IMR-90 (cell line): Measurements from ENCODE around the gene FNTB. TPM values are rescaled to one million over a fixed set of nuclear protein-coding genes. Genes with fewer than 3 reads are reported as not detected.

Experiments used
- ATAC-seq: fragments of 200-7000 bp; cut with Tn5 transposase; 2 replicates; pipeline ENCODE4 v1.9.1; 2020; ENCODE audit warnings: low read depth, mild to moderate bottlenecking, moderate library complexity
- BruUV-seq: library from RNA; stranded (reverse); fragments of 400-500 nt; replicated peaks from 2 replicates; lab custom pipeline; 2021; lab: Mats Ljungman, UMichigan
- CTCF ChIA-PET: fragments of 300-600 bp; formaldehyde crosslinking; extraction: SDS; loops from one replicate; lab custom pipeline; 2021; ENCODE audit warnings: antibody characterized with exemption; lab: Yijun Ruan, JAX
- POLR2A ChIA-PET: fragments of 300-600 bp; sonication (Branson Sonifier 250); formaldehyde crosslinking; loops from one replicate; lab custom pipeline; 2022; ENCODE audit warnings: antibody characterized with exemption; ENCODE audit not compliant: unreplicated experiment; lab: Charles Lee
- DNase-seq: peaks from one replicate; pipeline ENCODE4 v3.0.0; 2013
- H2AFZ ChIP-seq: replicated peaks from 2 replicates; pipeline ENCODE3; 2013; ENCODE audit warnings: low read length, mild to moderate bottlenecking; ENCODE audit not compliant: poor library complexity
- H2AK5ac ChIP-seq: 2 replicates; pipeline ENCODE4 v1.6.1; 2013; ENCODE audit warnings: low read depth, low read length, inconsistent platforms
- H2AK9ac ChIP-seq: replicated peaks from 2 replicates; pipeline ENCODE3; 2013; ENCODE audit warnings: mild to moderate bottlenecking, low read depth, low read length, moderate library complexity; ENCODE audit not compliant: poor library complexity
- H2BK120ac ChIP-seq: 2 replicates; pipeline ENCODE4 v1.6.1; 2013; ENCODE audit warnings: low read depth, low read length, inconsistent platforms
- H2BK15ac ChIP-seq: 3 replicates; pipeline ENCODE4 v1.6.1; 2013; ENCODE audit warnings: low read depth, low read length, inconsistent platforms
- H2BK20ac ChIP-seq: 2 replicates; pipeline ENCODE4 v1.6.1; 2013; ENCODE audit warnings: low read depth, mild to moderate bottlenecking, inconsistent platforms, low read length, moderate library complexity
- H2BK5ac ChIP-seq: 2 replicates; pipeline ENCODE4 v1.6.1; 2013; ENCODE audit warnings: mild to moderate bottlenecking, low read depth, low read length, inconsistent platforms; ENCODE audit not compliant: poor library complexity, severe bottlenecking
- H3K14ac ChIP-seq: replicated peaks from 2 replicates; pipeline ENCODE4 v1.6.1; 2013; ENCODE audit warnings: low read depth, low read length, inconsistent platforms
- H3K18ac ChIP-seq: 2 replicates; pipeline ENCODE4 v1.6.1; 2013; ENCODE audit warnings: low read depth, low read length, control low read depth
- H3K23ac ChIP-seq: 2 replicates; pipeline ENCODE4 v1.6.1; 2013; ENCODE audit warnings: low read depth, low read length, inconsistent platforms
- H3K27ac ChIP-seq: 2 replicates; pipeline ENCODE4 v1.5.1; 2013; ENCODE audit warnings: mild to moderate bottlenecking, control low read depth, low read length; ENCODE audit not compliant: insufficient read depth
- H3K27me3 ChIP-seq: 2 replicates; pipeline ENCODE4 v1.6.1; 2013; ENCODE audit warnings: low read length; ENCODE audit not compliant: control insufficient read depth, insufficient read depth
- H3K36me3 ChIP-seq: 2 replicates; pipeline ENCODE4 v1.6.1; 2013; ENCODE audit warnings: low read length, mixed read lengths; ENCODE audit not compliant: control insufficient read depth, insufficient read depth
- H3K4ac ChIP-seq: 2 replicates; pipeline ENCODE4 v1.6.1; 2013; ENCODE audit warnings: low read depth, low read length, inconsistent platforms
- H3K4me1 ChIP-seq: 2 replicates; pipeline ENCODE4 v1.6.1; 2013; ENCODE audit warnings: low read length, mixed read lengths; ENCODE audit not compliant: control insufficient read depth, insufficient read depth
- H3K4me2 ChIP-seq: 2 replicates; pipeline ENCODE4 v1.6.1; 2013; ENCODE audit warnings: low read depth, mild to moderate bottlenecking, control low read depth, low read length, moderate library complexity
- H3K4me3 ChIP-seq: 2 replicates; pipeline ENCODE4 v1.5.1; 2013; ENCODE audit warnings: low read depth, mild to moderate bottlenecking, control low read depth, low read length, moderate library complexity; ENCODE audit not compliant: insufficient read depth
- H3K56ac ChIP-seq: 2 replicates; pipeline ENCODE4 v1.6.1; 2013; ENCODE audit warnings: low read length, inconsistent platforms; ENCODE audit not compliant: insufficient read depth; ENCODE audit errors: extremely low read depth
- H3K79me1 ChIP-seq, 2 experiments: 2 replicates each; pipeline ENCODE4 v1.6.1; 2013; ENCODE audit warnings: low read length in 2 of 2, inconsistent platforms in 1 of 2, low read depth in 1 of 2
- H3K9ac ChIP-seq: 2 replicates; pipeline ENCODE4 v1.6.1; 2013; ENCODE audit warnings: low read depth, low read length, control low read depth
- H3K9me1 ChIP-seq: 2 replicates; pipeline ENCODE4 v1.6.1; 2013; ENCODE audit warnings: low read length, inconsistent platforms; ENCODE audit not compliant: insufficient read depth
- H3K9me3 ChIP-seq: 2 replicates; pipeline ENCODE4 v1.6.1; 2013; ENCODE audit warnings: low read length; ENCODE audit not compliant: control insufficient read depth, insufficient read depth
- H4K20me1 ChIP-seq: 2 replicates; pipeline ENCODE4 v1.6.1; 2013; ENCODE audit warnings: low read length, inconsistent platforms; ENCODE audit not compliant: insufficient read depth
- H4K5ac ChIP-seq: 2 replicates; pipeline ENCODE4 v1.6.1; 2013; ENCODE audit warnings: mild to moderate bottlenecking, low read depth, low read length, control low read depth
- H4K8ac ChIP-seq, 2 experiments: 2 replicates each; pipeline ENCODE4 v1.6.1; 2013; ENCODE audit warnings: low read depth in 2 of 2, low read length in 2 of 2, control low read depth in 1 of 2, inconsistent platforms in 1 of 2
- H4K91ac ChIP-seq: 2 replicates; pipeline ENCODE4 v1.6.1; 2013; ENCODE audit warnings: low read depth, low read length, inconsistent platforms; ENCODE audit not compliant: insufficient read depth
- BHLHE40 ChIP-seq: fragments of 150-350 bp; IDR thresholded peaks from 2 replicates; pipeline ENCODE4 v1.6.1; 2016; ENCODE audit warnings: mild to moderate bottlenecking, low read depth, low read length
- CEBPB ChIP-seq: IDR thresholded peaks from 2 replicates; pipeline ENCODE4 v1.6.1; 2012; ENCODE audit warnings: low read depth, low read length, improper control_type of control experiment
- CHD1 ChIP-seq: IDR thresholded peaks from 2 replicates; pipeline ENCODE4 v1.6.1; 2012; ENCODE audit warnings: low read depth, low read length, improper control_type of control experiment
- FOS ChIP-seq: fragments of 150-350 bp; IDR thresholded peaks from 2 replicates; pipeline ENCODE4 v1.6.1; 2016; ENCODE audit warnings: low read depth, low read length
- MAFK ChIP-seq: IDR thresholded peaks from 2 replicates; pipeline ENCODE4 v1.6.1; 2012; ENCODE audit warnings: low read depth, low read length, improper control_type of control experiment
- MAZ ChIP-seq: IDR thresholded peaks from 2 replicates; pipeline ENCODE4 v1.6.1; 2012; ENCODE audit warnings: low read depth, mild to moderate bottlenecking, low read length, improper control_type of control experiment, moderate library complexity, borderline replicate concordance
- MXI1 ChIP-seq: IDR thresholded peaks from 2 replicates; pipeline ENCODE4 v1.6.1; 2012; ENCODE audit warnings: low read depth, mild to moderate bottlenecking, low read length, moderate library complexity, borderline replicate concordance
- POLR2A ChIP-seq: IDR thresholded peaks from 2 replicates; pipeline ENCODE4 v1.6.1; 2012; ENCODE audit warnings: mild to moderate bottlenecking, low read depth, low read length
- RAD21 ChIP-seq: IDR thresholded peaks from 2 replicates; pipeline ENCODE4 v1.6.1; 2012; ENCODE audit warnings: low read length, improper control_type of control experiment
- RFX5 ChIP-seq: IDR thresholded peaks from 2 replicates; pipeline ENCODE4 v1.8.0; 2012; ENCODE audit warnings: low read depth, mild to moderate bottlenecking, low read length, moderate library complexity
- SMC3 ChIP-seq: fragments of 150-350 bp; IDR thresholded peaks from 2 replicates; pipeline ENCODE4 v1.6.1; 2016; ENCODE audit warnings: low read depth, mild to moderate bottlenecking, antibody characterized with exemption, low read length, moderate library complexity
- USF2 ChIP-seq: fragments of 150-350 bp; IDR thresholded peaks from 2 replicates; pipeline ENCODE4 v1.6.1; 2017; ENCODE audit warnings: mild to moderate bottlenecking, antibody characterized with exemption, low read length, low read depth
- WGBS, 2 experiments: methylation state at CpG; one replicate each; pipeline versions ENCODE4 v1.1.5 to v1.1.7; 2013; ENCODE audit warnings: missing lambda C conversion rate in 2 of 2; ENCODE audit not compliant: insufficient read length in 1 of 2; ENCODE audit errors: extremely low coverage in 2 of 2; 5-methylcytosine and 5-hydroxymethylcytosine counted together
- dilution Hi-C: fragments of 300-500 bp; cut with HindIII; formaldehyde crosslinking; loops from one replicate; pipeline ENCODE4 v1.14.3; 2018; ENCODE audit warnings: low sequenced_read_pairs; ENCODE audit not compliant: unreplicated experiment
- in situ Hi-C: fragments of 300-500 bp; cut with MboI; formaldehyde crosslinking; loops from 3 replicates; pipeline ENCODE4 v1.14.3; 2019; ENCODE audit warnings: low sequenced_read_pairs, inconsistent platforms, mixed read lengths
- intact Hi-C: fragments of 100-400 bp; cut with micrococcal nuclease; formaldehyde crosslinking; loops from 2 replicates; pipeline ENCODE4 v1.10.0; 2022
- polyA plus RNA-seq, 3 experiments: library from polyadenylated mRNA; depleted of rRNA; stranded (reverse); fragments of >200 nt; gene quantifications; 2 replicates each; pipeline ENCODE4 v1.2.3, GENCODE V29; 2012; ENCODE audit warnings: low replicate concordance in 1 of 3
- total RNA-seq: library from RNA; depleted of rRNA; stranded (reverse); fragments of >200 nt; gene quantifications from 2 replicates; pipeline ENCODE4 v1.2.3, GENCODE V29; 2012
- TF ChIP-seq, protein P1 (sequence below): conservative IDR thresholded peaks from 2 replicates; pipeline ENCODE4 v1.5.1; 2012; ENCODE audit warnings: mild to moderate bottlenecking, low read depth, low read length, improper control_type of control experiment
- TF ChIP-seq, protein P2 (sequence below): fragments of 150-350 bp; IDR thresholded peaks from 2 replicates; pipeline ENCODE4 v1.6.1; 2016; ENCODE audit warnings: low read depth, mild to moderate bottlenecking, low read length, moderate library complexity, borderline replicate concordance

The FNTB gene
- total and polyA plus RNA-seq, 2 of the 4 experiments (the other 2 are of a cell fraction): 9.9 to 18.5 TPM

- Histone ChIP-seq H4K8ac (no peak overlapping the region), H2BK120ac (no peak overlapping the region), H2BK15ac (no peak overlapping the region), H3K9ac (no peak overlapping the region), H3K18ac (no peak overlapping the region), H3K27ac (no peak overlapping the region), H3K23ac (no peak overlapping the region; the same call in 1 of the 2 replicates), H3K9me1 (peaks cover 11% of the 10 kb centered on the region; the same call in 1 of the 2 replicates), H3K56ac (no peak overlapping the region), H3K4ac (no peak overlapping the region), H2AK9ac (no peak overlapping the region), H3K9me3 (no peaks in the 10 kb centered on the region), H3K36me3 (peaks cover 31% of the 10 kb centered on the region), H4K5ac (no peak overlapping the region), H2AK5ac (no peak overlapping the region), H2BK20ac (no peak overlapping the region), H3K4me3 (no peak overlapping the region), H3K14ac (no peak overlapping the region), H2AFZ (no peak overlapping the region), H2BK5ac (no peak overlapping the region), H3K27me3 (no peaks in the 10 kb centered on the region), H4K20me1 (no peaks in the 10 kb centered on the region), H3K79me1 (peaks cover 0 to 9% of the 10 kb centered on the region in 2 experiments; a peak in 2 of 4 replicates), H4K91ac (no peak overlapping the region), H3K4me2 (no peak overlapping the region), H3K4me1 (no peaks in the 10 kb centered on the region)
- ChIA-PET POLR2A (no interaction called here), CTCF (no interaction called here)
- WGBS, 2 experiments: 90% methylated on average over 4 of the region's 16 CpGs; no CpG with 5 or more reads in 1 of the 2 experiments
- in situ Hi-C loops: no loop called here
- DNase-seq (no peak), ATAC-seq (no peak)
- no TSS peak for BruUV-seq
- intact Hi-C loops: no loop called here
- dilution Hi-C loops: no loop called here
- TF ChIP-seq MXI1 (no peak), MAZ (no peak), RFX5 (no peak), CEBPB (no peak), POLR2A (no peak), RAD21 (no peak), BHLHE40 (no peak), MAFK (no peak), SMC3 (no peak), FOS (no peak), USF2 (no peak), CHD1 (no peak)
- TF ChIP-seq, protein P1, sequence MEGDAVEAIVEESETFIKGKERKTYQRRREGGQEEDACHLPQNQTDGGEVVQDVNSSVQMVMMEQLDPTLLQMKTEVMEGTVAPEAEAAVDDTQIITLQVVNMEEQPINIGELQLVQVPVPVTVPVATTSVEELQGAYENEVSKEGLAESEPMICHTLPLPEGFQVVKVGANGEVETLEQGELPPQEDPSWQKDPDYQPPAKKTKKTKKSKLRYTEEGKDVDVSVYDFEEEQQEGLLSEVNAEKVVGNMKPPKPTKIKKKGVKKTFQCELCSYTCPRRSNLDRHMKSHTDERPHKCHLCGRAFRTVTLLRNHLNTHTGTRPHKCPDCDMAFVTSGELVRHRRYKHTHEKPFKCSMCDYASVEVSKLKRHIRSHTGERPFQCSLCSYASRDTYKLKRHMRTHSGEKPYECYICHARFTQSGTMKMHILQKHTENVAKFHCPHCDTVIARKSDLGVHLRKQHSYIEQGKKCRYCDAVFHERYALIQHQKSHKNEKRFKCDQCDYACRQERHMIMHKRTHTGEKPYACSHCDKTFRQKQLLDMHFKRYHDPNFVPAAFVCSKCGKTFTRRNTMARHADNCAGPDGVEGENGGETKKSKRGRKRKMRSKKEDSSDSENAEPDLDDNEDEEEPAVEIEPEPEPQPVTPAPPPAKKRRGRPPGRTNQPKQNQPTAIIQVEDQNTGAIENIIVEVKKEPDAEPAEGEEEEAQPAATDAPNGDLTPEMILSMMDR: no peak
- TF ChIP-seq, protein P2, sequence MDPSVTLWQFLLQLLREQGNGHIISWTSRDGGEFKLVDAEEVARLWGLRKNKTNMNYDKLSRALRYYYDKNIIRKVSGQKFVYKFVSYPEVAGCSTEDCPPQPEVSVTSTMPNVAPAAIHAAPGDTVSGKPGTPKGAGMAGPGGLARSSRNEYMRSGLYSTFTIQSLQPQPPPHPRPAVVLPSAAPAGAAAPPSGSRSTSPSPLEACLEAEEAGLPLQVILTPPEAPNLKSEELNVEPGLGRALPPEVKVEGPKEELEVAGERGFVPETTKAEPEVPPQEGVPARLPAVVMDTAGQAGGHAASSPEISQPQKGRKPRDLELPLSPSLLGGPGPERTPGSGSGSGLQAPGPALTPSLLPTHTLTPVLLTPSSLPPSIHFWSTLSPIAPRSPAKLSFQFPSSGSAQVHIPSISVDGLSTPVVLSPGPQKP: no peak
Measured at GRCh38 chr14:65062096-65063075, 75.7 kb downstream of the FNTB start.
